Measurements from ENCODE around the gene IL1A.

DNA sequence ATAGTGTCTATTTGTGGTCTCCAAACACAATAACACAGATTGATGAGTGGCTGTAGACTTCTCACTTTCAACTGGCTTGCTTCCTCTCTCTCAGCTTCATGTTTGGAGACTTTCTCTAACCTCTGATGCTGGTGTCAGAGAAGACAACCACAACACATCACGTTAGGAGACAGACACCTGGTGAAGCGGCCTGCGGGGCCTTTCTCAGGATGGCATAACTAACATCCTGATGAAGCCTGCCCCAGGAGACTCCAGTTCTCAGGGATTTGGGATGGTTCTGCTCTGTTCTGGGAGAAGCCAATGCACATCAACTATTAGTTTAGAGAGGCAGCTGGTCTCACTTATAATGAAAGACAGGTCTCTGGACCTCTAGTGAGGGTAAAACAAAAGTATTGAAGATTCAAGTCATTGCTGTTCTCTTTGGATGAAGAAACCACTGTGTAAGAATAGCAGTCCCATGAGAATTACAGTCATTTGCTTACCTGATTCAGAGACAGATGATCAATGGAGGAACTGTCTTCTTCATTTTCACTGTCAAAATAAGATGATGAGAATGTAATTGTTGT is 2.0 kb downstream of the IL1A start:
- TF ChIP-seq, protein P1, sequence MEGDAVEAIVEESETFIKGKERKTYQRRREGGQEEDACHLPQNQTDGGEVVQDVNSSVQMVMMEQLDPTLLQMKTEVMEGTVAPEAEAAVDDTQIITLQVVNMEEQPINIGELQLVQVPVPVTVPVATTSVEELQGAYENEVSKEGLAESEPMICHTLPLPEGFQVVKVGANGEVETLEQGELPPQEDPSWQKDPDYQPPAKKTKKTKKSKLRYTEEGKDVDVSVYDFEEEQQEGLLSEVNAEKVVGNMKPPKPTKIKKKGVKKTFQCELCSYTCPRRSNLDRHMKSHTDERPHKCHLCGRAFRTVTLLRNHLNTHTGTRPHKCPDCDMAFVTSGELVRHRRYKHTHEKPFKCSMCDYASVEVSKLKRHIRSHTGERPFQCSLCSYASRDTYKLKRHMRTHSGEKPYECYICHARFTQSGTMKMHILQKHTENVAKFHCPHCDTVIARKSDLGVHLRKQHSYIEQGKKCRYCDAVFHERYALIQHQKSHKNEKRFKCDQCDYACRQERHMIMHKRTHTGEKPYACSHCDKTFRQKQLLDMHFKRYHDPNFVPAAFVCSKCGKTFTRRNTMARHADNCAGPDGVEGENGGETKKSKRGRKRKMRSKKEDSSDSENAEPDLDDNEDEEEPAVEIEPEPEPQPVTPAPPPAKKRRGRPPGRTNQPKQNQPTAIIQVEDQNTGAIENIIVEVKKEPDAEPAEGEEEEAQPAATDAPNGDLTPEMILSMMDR (conservative IDR thresholded peaks at IDR 0.05; ENCODE audit: low read depth, low read length), result no peak
- no peak for TF ChIP-seq EZH2 (IDR thresholded peaks at IDR 0.05; ENCODE audit: borderline replicate concordance, low read depth, low read length, poor library complexity, severe bottlenecking)
